MM.1S (cell line): ENCODE measurements around the gene XXYLT1.

ENCODE experiments used
- EZH2 ChIP-seq: fragments of 300-600 bp; sonication (generic); optimal IDR thresholded peaks from 2 replicates; pipeline ENCODE3; 2017; ENCODE audit warnings: low read depth, mild to moderate bottlenecking, antibody characterized with exemption, low read length, mixed read lengths
- TF ChIP-seq, protein P1 (sequence below): fragments of 300-600 bp; sonication (generic); IDR thresholded peaks from 2 replicates; pipeline ENCODE4 v1.5.1; 2016; ENCODE audit warnings: antibody characterized with exemption, low read length, mixed read lengths

DNA sequence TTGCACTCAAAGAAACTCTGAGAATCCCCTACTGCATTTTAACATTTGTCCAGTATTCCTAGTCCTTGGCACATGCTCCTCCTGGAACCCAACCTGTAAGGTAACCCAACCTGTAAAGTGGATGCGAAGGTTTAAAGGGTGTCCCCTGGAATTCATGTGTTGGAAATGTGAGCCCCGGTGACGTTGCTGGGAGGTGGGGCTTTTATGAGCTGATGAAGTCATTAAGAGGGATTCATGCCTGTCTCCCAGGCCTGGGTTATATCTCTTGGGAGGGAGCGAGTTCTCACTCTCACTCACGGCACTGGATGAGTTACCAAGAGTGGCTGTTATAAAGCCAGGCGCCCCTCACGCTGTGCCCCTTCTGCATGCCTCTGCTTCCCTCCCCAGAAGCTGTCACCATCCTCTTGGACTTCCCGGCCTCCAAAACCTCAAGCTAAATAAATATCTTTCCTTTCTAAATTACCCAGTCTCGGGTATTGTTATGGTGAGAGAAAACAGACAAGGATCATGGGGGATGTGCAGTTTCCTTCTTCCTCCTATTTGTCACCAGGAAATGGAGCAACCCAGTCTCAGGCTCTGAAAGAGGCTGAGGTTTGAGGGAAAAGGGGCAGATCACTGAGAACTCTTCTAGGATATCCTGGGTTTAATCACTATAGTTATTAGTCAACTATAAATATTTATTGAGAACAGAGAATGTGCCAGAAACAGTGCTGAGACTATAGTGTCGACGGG lies 7.6 kb downstream of the XXYLT1 start:
- TF ChIP-seq EZH2, result no peak
- TF ChIP-seq, protein P1, sequence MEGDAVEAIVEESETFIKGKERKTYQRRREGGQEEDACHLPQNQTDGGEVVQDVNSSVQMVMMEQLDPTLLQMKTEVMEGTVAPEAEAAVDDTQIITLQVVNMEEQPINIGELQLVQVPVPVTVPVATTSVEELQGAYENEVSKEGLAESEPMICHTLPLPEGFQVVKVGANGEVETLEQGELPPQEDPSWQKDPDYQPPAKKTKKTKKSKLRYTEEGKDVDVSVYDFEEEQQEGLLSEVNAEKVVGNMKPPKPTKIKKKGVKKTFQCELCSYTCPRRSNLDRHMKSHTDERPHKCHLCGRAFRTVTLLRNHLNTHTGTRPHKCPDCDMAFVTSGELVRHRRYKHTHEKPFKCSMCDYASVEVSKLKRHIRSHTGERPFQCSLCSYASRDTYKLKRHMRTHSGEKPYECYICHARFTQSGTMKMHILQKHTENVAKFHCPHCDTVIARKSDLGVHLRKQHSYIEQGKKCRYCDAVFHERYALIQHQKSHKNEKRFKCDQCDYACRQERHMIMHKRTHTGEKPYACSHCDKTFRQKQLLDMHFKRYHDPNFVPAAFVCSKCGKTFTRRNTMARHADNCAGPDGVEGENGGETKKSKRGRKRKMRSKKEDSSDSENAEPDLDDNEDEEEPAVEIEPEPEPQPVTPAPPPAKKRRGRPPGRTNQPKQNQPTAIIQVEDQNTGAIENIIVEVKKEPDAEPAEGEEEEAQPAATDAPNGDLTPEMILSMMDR, result no peak
